GM18526 (cell line): Measurements from ENCODE around the gene TMEM234.
A peak's percentile ranks its signal among the peaks of the same experiment; 100 is the strongest.

ENCODE experiments used
- POLR2A ChIP-seq: IDR thresholded peaks from 3 replicates; pipeline ENCODE4 v1.6.1; 2011; ENCODE audit not compliant: insufficient read length; ENCODE audit errors: extremely low read depth

Gene TMEM234

DNA sequence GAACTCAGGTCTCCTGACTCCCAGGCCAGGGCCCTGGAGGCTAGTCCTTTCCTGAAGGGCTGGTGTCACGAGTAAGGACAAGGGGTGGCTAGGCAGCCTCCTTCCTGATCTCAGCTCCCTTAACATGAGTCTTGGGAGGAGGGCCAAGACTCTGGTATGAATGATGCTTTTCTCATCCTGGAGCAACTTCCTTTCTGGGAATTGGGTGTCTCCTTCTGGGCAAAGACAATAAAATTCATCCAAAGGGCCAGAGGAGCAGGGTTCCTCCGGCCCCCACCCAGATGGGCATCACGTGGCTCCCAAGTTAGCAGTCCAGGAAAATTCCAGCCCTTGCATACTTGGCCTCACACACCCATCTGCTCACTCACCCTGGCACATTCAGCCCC lies 24.7 kb upstream of the TMEM234 start, which contains the start of gene FAM167B:
Gene FAM167B, plus strand, starts transcription at position 335 of the 386 bp plus-strand sequence. CDS start 200 bp downstream, outside the sequence.
- no peak for TF ChIP-seq POLR2A

- no peak for TF ChIP-seq POLR2A
These were observed 20.2 kb upstream of the TMEM234 start for GRCh38 chr1:32242341-32242851.

GRCh38 chr1:32241001-32241763 lies 19.0 kb upstream of the TMEM234 start:
- TF ChIP-seq POLR2A: peak; percentile 37

- TF ChIP-seq POLR2A: peak; percentile 45
These were observed 18.2 kb upstream of the TMEM234 start for GRCh38 chr1:32240140-32240951.

- TF ChIP-seq POLR2A: no peak
These were observed 17.6 kb upstream of the TMEM234 start for GRCh38 chr1:32239790-32240139.

GRCh38 chr1:32239337-32239736 lies 17.2 kb upstream of the TMEM234 start:
- no peak for TF ChIP-seq POLR2A

DNA sequence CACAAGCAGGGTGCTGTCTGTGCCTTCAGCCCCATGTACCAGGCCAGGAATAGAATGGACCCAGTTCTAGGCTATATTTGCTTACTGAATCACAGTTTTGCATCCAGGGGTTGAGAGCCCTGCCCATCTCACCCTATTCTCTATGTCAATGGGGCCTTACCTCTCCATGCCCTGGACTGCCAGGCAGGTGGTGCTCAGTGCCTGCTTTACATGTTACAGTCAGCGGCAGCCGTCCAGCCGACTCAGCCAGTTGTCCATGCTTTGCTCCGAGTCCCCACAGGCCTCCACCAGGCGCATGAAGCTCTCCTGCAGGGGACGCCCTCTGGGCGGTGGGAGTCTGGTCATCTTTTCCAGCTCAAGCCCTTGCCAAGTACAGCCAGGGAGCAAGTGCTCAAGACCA lies 12.6 kb upstream of the TMEM234 start:
- TF ChIP-seq POLR2A: no peak

DNA sequence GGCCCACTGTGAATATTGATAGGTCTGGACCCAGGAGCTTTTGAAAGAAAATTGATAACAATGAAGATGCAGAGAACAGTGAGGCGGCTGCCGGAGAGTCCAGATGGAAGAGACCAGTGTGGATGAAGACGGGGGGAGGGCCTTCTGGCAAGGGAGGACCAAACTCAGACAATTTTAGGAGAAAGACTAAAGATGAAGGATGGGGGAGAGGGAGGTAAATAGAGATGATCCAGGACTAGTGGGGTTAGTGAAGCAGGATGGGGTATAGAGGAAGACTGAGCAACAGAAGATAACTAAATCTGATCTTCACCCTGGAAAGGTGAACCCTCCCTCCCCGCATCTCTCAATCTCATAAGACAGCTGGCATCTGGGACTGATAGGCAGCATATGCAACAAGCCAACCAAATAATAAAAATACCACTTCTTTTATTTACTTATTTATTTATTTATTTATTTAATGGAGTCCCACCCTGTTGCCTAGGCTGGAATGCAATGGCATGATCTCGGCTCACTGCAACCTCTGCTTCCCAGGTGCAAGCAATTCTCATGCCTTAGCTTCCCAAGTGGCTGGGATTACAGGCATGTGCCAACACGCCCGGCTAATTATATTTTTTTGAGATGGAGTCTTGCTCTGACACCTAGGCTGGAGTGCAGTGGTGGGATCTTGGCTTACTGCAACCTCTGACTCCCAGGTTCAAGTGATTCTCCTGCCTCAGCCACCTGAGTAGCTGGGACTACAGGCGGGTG lies 10.6 kb upstream of the TMEM234 start:
- TF ChIP-seq POLR2A: no peak

DNA sequence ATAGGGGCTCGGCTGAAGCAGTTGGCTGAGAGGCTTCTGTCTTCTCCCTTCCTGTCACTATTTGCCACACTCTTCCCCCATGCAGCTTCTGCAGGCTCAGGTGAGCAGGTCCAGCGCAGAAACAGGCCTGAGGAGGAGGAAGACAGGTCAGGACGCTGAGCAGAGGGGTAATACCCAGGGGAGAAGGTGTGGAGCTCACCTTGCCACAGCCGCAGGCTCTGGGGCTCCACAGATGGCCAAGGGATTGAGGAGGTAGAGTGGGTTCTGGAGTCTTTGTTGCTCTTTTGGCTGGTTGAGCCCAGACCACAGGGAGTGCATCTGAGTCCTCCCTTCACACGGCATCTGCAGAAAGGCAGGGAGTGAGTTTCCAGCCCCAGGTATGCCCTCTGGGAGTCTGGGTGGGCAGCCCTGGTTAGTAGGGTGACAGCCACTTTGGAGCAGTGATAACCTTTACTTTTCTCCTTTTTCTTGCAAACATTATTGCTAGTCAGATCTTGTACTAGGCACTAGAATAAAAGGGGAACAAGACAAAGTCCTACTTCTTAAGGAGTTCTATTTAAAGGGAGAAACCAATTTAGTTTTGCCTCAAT lies 9.8 kb upstream of the TMEM234 start:
- TF ChIP-seq POLR2A: no peak

- no peak for TF ChIP-seq POLR2A
These were observed 6.6 kb upstream of the TMEM234 start for GRCh38 chr1:32228771-32229170.

- TF ChIP-seq POLR2A: no peak
These were observed 2.1 kb upstream of the TMEM234 start for GRCh38 chr1:32224285-32224684.

DNA sequence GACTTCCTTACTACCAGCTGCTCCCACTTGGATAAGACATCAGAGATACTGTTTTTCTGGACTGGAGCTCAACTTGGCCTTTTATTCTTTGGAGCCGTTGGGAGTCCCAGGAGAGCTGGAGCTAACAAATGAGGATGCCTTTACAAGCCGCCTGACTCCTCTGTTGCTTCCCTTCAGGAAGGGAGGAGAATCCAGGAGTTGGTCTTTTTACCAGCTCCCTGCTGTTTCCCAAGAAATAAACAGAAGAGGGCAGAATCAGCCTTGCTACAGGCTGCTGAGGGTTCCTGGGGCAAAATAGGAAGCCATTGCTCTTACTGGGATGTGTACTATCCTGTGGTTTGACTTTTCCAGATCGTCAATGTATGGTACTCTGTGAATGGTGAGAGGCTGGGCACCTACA lies 1.5 kb upstream of the TMEM234 start:
- no peak for TF ChIP-seq POLR2A

DNA sequence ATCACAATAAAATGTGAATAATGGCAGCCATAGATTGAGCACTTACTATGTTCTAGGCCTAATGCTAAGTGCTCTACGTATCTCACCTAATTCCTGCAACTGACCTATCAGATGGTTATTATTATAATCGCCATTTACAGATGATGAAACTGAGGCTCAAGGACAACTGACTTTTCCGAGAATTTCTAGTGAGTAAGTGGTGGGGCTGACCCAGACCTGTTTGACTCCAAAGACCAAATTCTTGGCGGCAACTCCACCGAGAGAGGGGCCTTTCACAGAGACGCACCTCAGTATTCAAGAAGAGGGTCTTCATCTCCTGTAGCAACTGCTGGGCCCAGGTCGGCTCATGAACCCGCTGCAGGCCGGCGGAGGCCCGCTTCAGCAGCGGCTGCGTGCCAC lies 573 bp downstream of the TMEM234 start:
- TF ChIP-seq POLR2A: no peak

DNA sequence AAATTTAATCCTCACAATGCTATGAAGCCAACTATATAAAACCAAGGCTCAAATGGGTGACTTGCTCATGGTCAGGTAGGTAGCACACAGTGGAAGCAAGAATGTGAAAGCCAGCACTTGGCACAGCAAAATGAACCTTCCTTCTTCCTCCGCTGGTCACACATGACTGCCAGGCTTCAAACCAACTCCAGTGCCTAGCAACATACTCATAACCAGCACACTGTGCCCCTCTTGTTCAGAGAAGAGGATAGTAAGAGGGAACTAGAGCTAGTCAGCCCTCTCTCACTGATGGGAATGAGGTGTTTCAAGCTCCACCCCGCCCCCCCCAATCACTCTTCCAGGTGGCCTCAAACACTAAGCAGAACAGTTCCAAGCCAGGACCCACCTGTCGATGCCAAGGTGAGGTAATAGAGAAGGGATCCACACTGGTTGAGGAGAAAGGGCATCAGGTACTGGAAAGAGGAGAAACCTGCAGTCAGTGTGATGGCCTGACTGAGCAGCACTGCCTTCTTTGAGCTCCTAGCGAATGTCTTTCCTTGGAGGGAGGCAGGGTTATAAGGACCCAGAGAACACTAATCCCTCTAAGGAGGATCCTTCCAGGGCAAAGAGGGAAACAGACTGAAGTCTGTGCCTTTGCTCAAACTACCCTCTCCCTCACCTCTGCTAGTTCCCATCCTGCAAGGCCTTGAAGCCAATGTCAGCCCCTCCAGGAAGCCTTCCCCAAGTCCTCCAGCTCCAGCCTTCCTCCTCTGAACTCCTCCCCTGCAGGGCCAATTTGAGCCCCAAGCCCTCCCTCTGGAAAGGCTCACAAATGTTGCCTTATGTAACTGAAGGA lies 1.2 kb downstream of the TMEM234 start:
- no peak for TF ChIP-seq POLR2A
